Loucy (cell line): ENCODE results near the gene KRT3.

Source experiments
- H2AFZ ChIP-seq: fragments of 200-600 bp; sonication (generic); 2 replicates; pipeline ENCODE4 v1.6.0; 2016; ENCODE audit warnings: antibody characterized with exemption, mild to moderate bottlenecking, low read length, moderate library complexity
- H3F3A ChIP-seq: fragments of 200-600 bp; 2 replicates; pipeline ENCODE4 v1.6.0; 2016; ENCODE audit warnings: antibody characterized with exemption, low read depth, mild to moderate bottlenecking
- H3K27me3 ChIP-seq: fragments of 200-600 bp; sonication (generic); 2 replicates; pipeline ENCODE4 v1.6.1; 2014; ENCODE audit warnings: low read length, mild to moderate bottlenecking; ENCODE audit not compliant: insufficient read depth, poor library complexity, severe bottlenecking
- H3K36me3 ChIP-seq: fragments of 200-600 bp; sonication (generic); 2 replicates; pipeline ENCODE4 v1.6.1; 2016; ENCODE audit warnings: low read length; ENCODE audit not compliant: insufficient read depth
- H3K4me1 ChIP-seq: fragments of 200-600 bp; sonication (generic); 2 replicates; pipeline ENCODE4 v1.5.1; 2014; ENCODE audit warnings: low read length, mild to moderate bottlenecking; ENCODE audit not compliant: insufficient read depth, poor library complexity, severe bottlenecking
- H3K4me2 ChIP-seq: fragments of 200-600 bp; sonication (generic); 2 replicates; pipeline ENCODE4 v1.6.0; 2014; ENCODE audit warnings: antibody characterized with exemption, low read length, low read depth, mild to moderate bottlenecking; ENCODE audit not compliant: poor library complexity, severe bottlenecking
- H3K4me3 ChIP-seq: fragments of 200-600 bp; sonication (generic); 2 replicates; pipeline ENCODE4 v1.5.1; 2014; ENCODE audit warnings: low read length, mild to moderate bottlenecking, mixed read lengths; ENCODE audit not compliant: poor library complexity, severe bottlenecking
- H3K79me2 ChIP-seq: fragments of 200-600 bp; sonication (generic); 2 replicates; pipeline ENCODE4 v1.6.1; 2014; ENCODE audit warnings: low read length; ENCODE audit not compliant: insufficient read depth
- H3K9ac ChIP-seq: fragments of 200-600 bp; sonication (generic); 2 replicates; pipeline ENCODE4 v1.6.0; 2014; ENCODE audit warnings: mild to moderate bottlenecking, low read depth, low read length, moderate library complexity; ENCODE audit not compliant: poor library complexity, severe bottlenecking
- H3K9me2 ChIP-seq: fragments of 200-600 bp; sonication (generic); replicated peaks from 2 replicates; pipeline ENCODE4 v1.6.1; 2016; ENCODE audit warnings: low read depth, low read length, mixed read lengths
- H3K9me3 ChIP-seq: fragments of 200-600 bp; sonication (generic); 2 replicates; pipeline ENCODE4 v1.6.1; 2014; ENCODE audit warnings: mild to moderate bottlenecking, antibody characterized with exemption, low read length, low read depth; ENCODE audit not compliant: insufficient read depth
- H4K20me1 ChIP-seq: fragments of 200-600 bp; sonication (generic); 2 replicates; pipeline ENCODE4 v1.6.0; 2014; ENCODE audit warnings: antibody characterized with exemption, low read length, mild to moderate bottlenecking; ENCODE audit not compliant: insufficient read depth, poor library complexity, severe bottlenecking
- EZH2phosphoT487 ChIP-seq: fragments of 200-600 bp; IDR thresholded peaks from 2 replicates; pipeline ENCODE4 v1.6.1; 2018; ENCODE audit warnings: antibody characterized with exemption, mild to moderate bottlenecking, moderate library complexity, borderline replicate concordance
- TF ChIP-seq, protein P1 (sequence below): fragments of 200-600 bp; sonication (generic); conservative IDR thresholded peaks from 2 replicates; pipeline ENCODE4 v1.5.1; 2014; ENCODE audit warnings: mild to moderate bottlenecking, antibody characterized with exemption, low read length

Gene KRT3

DNA sequence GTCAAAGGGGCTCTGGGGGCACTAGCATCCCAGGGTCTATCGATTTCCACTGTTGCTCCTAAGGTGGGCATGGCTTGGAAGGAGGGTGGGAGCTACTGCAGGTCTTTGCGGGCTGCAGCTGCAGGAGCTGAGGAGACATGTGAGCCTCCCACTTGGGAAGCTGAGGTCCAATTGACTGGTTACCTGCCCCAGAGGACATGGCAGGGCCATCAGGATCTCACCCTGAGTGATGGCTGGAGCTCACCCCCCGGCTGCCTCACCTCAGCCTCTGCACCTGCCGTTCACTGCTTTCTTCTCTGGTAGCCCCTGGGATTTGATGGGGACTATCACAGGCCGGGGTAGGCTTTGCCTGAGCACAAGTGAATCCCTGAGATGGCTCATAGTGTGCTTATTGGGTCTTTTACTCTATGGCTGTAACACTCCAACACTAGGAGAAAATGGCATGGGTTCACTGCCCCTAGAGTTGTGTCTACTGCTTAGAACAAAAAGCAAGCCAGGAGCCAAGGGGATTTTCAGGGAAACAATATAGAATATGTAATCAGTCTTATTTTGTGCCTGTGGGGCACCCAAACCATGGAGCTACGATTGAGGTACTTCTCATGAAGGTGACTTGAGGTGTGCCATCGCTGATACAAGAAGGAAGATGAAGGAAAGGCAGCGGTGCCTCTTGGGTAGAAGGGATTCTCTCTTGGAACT lies 21.2 kb upstream of the KRT3 start:
- no peaks in the 10 kb centered on the region for H3K27me3 ChIP-seq
- H3K4me1 ChIP-seq: no peaks in the 10 kb centered on the region
- no peak overlapping the region for H3K4me2 ChIP-seq
- H3K9me2 ChIP-seq: no peaks in the 10 kb centered on the region
- H3K79me2 ChIP-seq: no peaks in the 10 kb centered on the region
- no peak for TF ChIP-seq EZH2phosphoT487
- TF ChIP-seq, protein P1, sequence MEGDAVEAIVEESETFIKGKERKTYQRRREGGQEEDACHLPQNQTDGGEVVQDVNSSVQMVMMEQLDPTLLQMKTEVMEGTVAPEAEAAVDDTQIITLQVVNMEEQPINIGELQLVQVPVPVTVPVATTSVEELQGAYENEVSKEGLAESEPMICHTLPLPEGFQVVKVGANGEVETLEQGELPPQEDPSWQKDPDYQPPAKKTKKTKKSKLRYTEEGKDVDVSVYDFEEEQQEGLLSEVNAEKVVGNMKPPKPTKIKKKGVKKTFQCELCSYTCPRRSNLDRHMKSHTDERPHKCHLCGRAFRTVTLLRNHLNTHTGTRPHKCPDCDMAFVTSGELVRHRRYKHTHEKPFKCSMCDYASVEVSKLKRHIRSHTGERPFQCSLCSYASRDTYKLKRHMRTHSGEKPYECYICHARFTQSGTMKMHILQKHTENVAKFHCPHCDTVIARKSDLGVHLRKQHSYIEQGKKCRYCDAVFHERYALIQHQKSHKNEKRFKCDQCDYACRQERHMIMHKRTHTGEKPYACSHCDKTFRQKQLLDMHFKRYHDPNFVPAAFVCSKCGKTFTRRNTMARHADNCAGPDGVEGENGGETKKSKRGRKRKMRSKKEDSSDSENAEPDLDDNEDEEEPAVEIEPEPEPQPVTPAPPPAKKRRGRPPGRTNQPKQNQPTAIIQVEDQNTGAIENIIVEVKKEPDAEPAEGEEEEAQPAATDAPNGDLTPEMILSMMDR: no peak
- H4K20me1 ChIP-seq: no peaks in the 10 kb centered on the region
- no peak overlapping the region for H2AFZ ChIP-seq
- no peaks in the 10 kb centered on the region for H3K9me3 ChIP-seq
- no peak overlapping the region for H3K9ac ChIP-seq
- H3F3A ChIP-seq: no peaks in the 10 kb centered on the region
- H3K4me3 ChIP-seq: no peak overlapping the region
- no peaks in the 10 kb centered on the region for H3K36me3 ChIP-seq

DNA sequence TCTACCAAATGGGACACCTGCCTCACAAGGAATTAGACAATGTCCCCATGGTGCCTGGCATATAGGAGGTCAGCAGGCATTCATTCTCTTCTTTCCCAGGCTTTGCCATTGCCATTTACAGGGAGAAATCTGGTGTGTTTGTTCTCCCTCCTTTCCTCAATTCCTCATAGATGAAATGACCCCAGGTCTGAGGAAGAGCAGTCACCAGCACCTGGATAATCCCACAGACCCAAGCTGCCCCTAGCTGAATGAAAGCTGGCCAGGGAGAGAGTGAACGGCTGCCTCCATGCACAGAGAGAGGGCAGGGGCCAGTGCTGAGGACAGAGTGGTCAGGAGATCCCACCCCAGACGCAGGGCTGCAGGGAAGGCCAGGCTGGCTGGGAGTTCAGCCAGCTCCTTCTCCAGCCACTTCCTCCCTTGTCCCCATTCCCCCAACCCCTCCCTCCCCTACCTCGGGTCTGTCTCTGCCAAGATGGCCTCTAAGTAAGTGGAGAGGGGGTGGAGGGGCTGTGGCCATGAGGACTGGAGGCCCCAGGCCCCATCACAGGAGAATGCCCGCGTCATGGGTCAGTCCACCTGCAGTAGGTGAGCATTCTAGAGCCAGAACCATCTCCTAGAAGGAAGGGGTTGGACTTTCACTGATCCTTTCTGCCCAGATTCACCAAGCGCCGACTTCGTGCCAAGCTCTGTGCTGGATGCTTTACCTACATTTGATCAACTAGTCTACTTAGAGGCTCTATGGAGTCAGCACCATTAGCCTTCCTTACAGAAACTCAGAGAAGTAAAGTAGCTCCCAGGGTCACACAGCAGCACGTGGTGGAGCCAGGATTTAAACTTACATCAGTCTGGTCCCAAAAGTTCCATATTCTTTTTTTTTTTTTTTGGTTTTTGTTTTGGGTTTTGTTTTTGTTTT lies 20.0 kb upstream of the KRT3 start:
- Histone ChIP-seq H3K79me2 (no peaks in the 10 kb centered on the region), H3K4me3 (no peak overlapping the region), H3K9ac (no peak overlapping the region), H4K20me1 (no peaks in the 10 kb centered on the region), H3K9me2 (no peaks in the 10 kb centered on the region), H3K4me2 (no peak overlapping the region), H2AFZ (no peak overlapping the region), H3F3A (no peaks in the 10 kb centered on the region), H3K36me3 (no peaks in the 10 kb centered on the region), H3K27me3 (no peaks in the 10 kb centered on the region), H3K9me3 (no peaks in the 10 kb centered on the region), H3K4me1 (no peaks in the 10 kb centered on the region)
- no peak for TF ChIP-seq EZH2phosphoT487
- TF ChIP-seq, protein P1: no peak

DNA sequence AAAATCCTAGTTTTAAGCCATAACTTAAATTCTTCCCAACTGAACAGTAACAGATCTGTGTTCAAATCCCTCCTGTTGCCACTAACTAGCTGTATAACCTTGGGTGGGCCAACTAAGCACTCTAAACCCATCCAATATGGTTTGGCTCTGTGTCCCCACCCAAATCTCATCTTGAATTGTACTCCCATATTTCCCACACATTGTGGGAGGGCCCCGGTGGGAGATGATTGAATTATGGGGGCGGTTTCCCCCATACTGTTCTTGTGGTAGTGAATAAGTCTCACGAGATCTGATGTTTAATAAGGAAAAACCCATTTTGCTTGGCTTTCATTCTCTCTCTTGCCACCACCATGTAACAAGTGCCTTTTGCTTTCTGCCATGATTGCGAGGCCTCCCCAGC lies 19.2 kb upstream of the KRT3 start:
- no peak for TF ChIP-seq EZH2phosphoT487
- TF ChIP-seq, protein P1: no peak
- no peaks in the 10 kb centered on the region for H4K20me1 ChIP-seq
- no peaks in the 10 kb centered on the region for H3K27me3 ChIP-seq
- no peaks in the 10 kb centered on the region for H3K4me1 ChIP-seq
- H3K9me3 ChIP-seq: no peaks in the 10 kb centered on the region
- H3K9ac ChIP-seq: no peak overlapping the region
- H3K4me3 ChIP-seq: no peak overlapping the region
- H3K4me2 ChIP-seq: no peak overlapping the region
- no peaks in the 10 kb centered on the region for H3K9me2 ChIP-seq
- no peak overlapping the region for H2AFZ ChIP-seq
- H3K79me2 ChIP-seq: no peaks in the 10 kb centered on the region
- H3F3A ChIP-seq: no peaks in the 10 kb centered on the region
- no peaks in the 10 kb centered on the region for H3K36me3 ChIP-seq
